Measurements from ENCODE around the gene GPX8. TPM values are rescaled to one million over a fixed set of nuclear protein-coding genes. Genes with fewer than 3 reads are reported as not detected.

The GPX8 gene
- total RNA-seq, 1 donor from 2014 or later, result 12.1 TPM

- no peak for TF ChIP-seq CTCF (IDR thresholded peaks at IDR 0.05; ENCODE audit: insufficient read depth, low read length, severe bottlenecking)
- Histone ChIP-seq H3K27me3 (ENCODE audit: control insufficient read depth, insufficient read depth, low read length) (no peaks in the 10 kb centered on the region), H3K36me3 (ENCODE audit: control insufficient read depth, insufficient read depth, low read length) (no peaks in the 10 kb centered on the region), H3K4me3 (ENCODE audit: low read depth, low read length) (no peak overlapping the region)
- FAIRE-seq (no peak), DNase-seq (ENCODE audit: low read depth) (no peak)
Observed at GRCh38 chr5:55134053-55134722, 25.8 kb upstream of the GPX8 start.

GRCh38 chr5:55136521-55136920 lies 23.4 kb upstream of the GPX8 start:
- TF ChIP-seq CTCF (IDR thresholded peaks at IDR 0.05; ENCODE audit: insufficient read depth, low read length, severe bottlenecking), result no peak
- FAIRE-seq (no peak), DNase-seq (ENCODE audit: low read depth) (no peak)
- H3K36me3 ChIP-seq (ENCODE audit: control insufficient read depth, insufficient read depth, low read length), result no peaks in the 10 kb centered on the region
- no peak overlapping the region for H3K4me3 ChIP-seq (ENCODE audit: low read depth, low read length)
- no peaks in the 10 kb centered on the region for H3K27me3 ChIP-seq (ENCODE audit: control insufficient read depth, insufficient read depth, low read length)

GRCh38 chr5:55140908-55141665 lies 18.9 kb upstream of the GPX8 start:
- no peak for TF ChIP-seq CTCF (IDR thresholded peaks at IDR 0.05; ENCODE audit: insufficient read depth, low read length, severe bottlenecking)
- Histone ChIP-seq H3K36me3 (ENCODE audit: control insufficient read depth, insufficient read depth, low read length) (no peaks in the 10 kb centered on the region), H3K27me3 (ENCODE audit: control insufficient read depth, insufficient read depth, low read length) (peaks cover 9% of the 10 kb centered on the region), H3K4me3 (ENCODE audit: low read depth, low read length) (no peak overlapping the region)
- DNase-seq (ENCODE audit: low read depth) (no peak), FAIRE-seq (no peak)

GRCh38 chr5:55141945-55142690 lies 17.9 kb upstream of the GPX8 start:
- no peak for DNase-seq (ENCODE audit: low read depth)
- FAIRE-seq, result peak; percentile 23
- H3K36me3 ChIP-seq (ENCODE audit: control insufficient read depth, insufficient read depth, low read length), result no peaks in the 10 kb centered on the region
- TF ChIP-seq CTCF (IDR thresholded peaks at IDR 0.05; ENCODE audit: insufficient read depth, low read length, severe bottlenecking), result no peak
- peaks cover 9% of the 10 kb centered on the region for H3K27me3 ChIP-seq (ENCODE audit: control insufficient read depth, insufficient read depth, low read length)
- no peak overlapping the region for H3K4me3 ChIP-seq (ENCODE audit: low read depth, low read length)

GRCh38 chr5:55143624-55144023 lies 16.3 kb upstream of the GPX8 start:
- Histone ChIP-seq H3K36me3 (ENCODE audit: control insufficient read depth, insufficient read depth, low read length) (no peaks in the 10 kb centered on the region), H3K4me3 (ENCODE audit: low read depth, low read length) (no peak overlapping the region), H3K27me3 (ENCODE audit: control insufficient read depth, insufficient read depth, low read length) (peaks cover 9% of the 10 kb centered on the region)
- no peak for TF ChIP-seq CTCF (IDR thresholded peaks at IDR 0.05; ENCODE audit: insufficient read depth, low read length, severe bottlenecking)
- FAIRE-seq, result no peak
- no peak for DNase-seq (ENCODE audit: low read depth)

Measured in bronchial epithelial cell (primary cell).